ENCODE measurements around the gene IL12RB2.
"Not testable (repeated sequence)": the region's sequence is repeated elsewhere in the genome, so short reads cannot be mapped to it uniquely, and the experiment has no call there.

Gene IL12RB2

DNA sequence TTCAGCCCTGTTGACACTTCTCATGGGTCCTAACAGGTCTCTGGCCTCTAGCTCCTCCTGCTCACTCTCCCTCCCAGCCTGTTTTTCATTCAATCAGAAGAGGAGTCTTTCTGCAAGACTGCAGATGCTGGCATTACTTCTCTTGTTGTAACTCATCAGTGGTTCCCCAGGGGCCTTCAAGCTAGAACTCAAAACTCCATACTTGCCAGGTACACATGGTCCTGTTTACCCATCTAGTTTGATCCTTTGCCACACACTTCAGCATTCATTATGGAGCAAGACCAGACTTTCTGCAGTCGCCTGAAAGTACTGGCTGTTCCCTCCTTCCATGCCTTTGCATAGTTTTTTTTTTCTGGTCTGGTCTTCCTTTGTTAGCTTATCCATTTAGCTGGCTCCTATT, 74.6 kb downstream of the IL12RB2 start:
- H3K4me2 ChIP-seq, result no peak overlapping the region
- peaks cover 46 to 80% (median 58%) of the 10 kb centered on the region in 11 experiments for H3K9me3 ChIP-seq (replicated peaks in 1 of 11)
- peaks cover 66 to 99% (median 97%) of the 10 kb centered on the region in 11 experiments for H3K36me3 ChIP-seq
- no peak overlapping the region for H3K27ac ChIP-seq
- no peaks in the 10 kb centered on the region for H3K27me3 ChIP-seq
- H3K9ac ChIP-seq, result no peak overlapping the region
- H3K4me1 ChIP-seq, result no peaks in the 10 kb centered on the region
- no peaks in the 10 kb centered on the region for H4K20me1 ChIP-seq
- no peak overlapping the region for H3K4me3 ChIP-seq
- TF ChIP-seq Cebpa-rat (IDR thresholded peaks at IDR 0.05), result no peak

DNA sequence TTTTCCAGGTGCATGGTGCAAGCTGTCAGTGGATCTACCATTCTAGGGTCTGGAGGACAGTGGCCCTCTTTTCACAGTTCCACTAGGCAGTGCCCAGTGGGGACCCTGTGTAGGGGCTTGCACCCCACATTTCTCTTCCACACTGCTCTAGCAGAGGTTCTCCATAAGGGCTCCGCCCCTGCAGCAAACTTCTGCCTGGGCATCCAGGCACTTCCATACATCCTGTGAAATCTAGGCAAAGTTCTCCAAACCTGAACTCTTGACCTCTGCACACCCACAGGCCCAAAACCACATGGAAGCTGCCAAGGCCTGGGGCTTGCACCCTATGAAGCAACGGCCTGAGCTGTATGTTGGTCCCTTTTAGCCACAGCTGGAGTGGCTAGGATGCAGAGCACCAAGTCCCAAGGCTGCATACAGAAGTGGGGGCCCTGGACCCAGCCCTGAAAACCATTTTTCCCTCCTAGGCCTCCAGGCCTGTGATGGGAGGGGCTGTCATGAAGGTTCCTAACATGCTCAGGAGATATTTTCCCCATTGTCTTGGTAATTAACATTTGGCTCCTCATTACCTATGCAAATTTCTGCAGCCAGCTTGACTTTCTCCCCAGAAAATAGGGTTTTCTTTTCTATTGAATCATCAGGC, 76.4 kb downstream of the IL12RB2 start:
- H3K27ac ChIP-seq, result no peak overlapping the region
- H4K20me1 ChIP-seq, result no peaks in the 10 kb centered on the region
- H3K27me3 ChIP-seq, result no peaks in the 10 kb centered on the region
- no peak for TF ChIP-seq Cebpa-rat (IDR thresholded peaks at IDR 0.05)
- no peak overlapping the region for H3K9ac ChIP-seq
- H3K4me2 ChIP-seq, result no peak overlapping the region
- peak overlapping the region in 6 of 10 experiments; percentile 10 to 42 (median 31); a peak in 5 of 20 replicates for H3K4me3 ChIP-seq
- H3K36me3 ChIP-seq, result peaks cover 64 to 99% (median 96%) of the 10 kb centered on the region in 11 experiments
- H3K9me3 ChIP-seq (replicated peaks in 1 of 11), result peaks cover 46 to 65% (median 58%) of the 10 kb centered on the region in 11 experiments
- H3K4me1 ChIP-seq, result no peaks in the 10 kb centered on the region

DNA sequence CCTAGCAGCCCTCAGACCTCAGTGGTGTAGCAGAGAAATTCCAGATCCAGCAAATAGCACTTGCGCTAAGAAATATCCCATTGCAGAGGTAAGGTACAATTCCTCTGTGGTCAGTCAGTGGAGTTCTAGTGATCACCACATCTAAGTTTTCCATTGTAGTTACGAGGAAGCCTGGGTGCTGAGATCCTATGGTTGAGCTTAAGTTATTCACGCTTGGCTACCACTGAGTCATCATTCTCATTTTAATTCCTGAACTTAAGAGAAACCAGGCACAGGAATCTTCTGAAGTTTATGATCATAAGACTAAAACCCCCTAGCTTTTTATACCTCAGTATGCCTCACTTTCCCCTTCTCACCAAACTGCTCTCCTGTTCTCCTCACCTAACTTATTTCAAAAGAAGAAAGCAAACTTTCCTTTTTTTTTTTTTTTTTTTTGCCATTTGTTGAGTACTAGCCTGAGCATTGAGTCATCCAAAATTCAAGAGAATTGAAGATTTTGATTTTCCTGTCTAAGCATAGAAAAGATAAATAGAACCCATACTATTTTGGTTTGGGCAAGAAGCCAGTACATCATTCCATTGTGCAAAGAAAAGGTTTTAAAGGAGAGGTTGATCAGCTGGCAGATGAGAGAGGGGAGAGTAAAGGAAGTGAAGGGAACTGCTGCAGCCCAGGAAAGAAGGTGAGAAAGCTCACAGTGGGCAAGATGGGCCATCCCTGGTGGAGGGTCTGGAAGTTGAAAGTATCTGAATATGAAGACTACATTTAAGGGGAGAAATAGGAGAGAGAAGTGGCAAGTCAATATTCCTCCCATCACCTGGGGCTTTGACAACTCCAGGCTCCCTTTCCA, 82.6 kb downstream of the IL12RB2 start:
- H3K27ac ChIP-seq, result no peak overlapping the region
- H3K27me3 ChIP-seq, result no peaks in the 10 kb centered on the region
- H3K4me2 ChIP-seq, result peak overlapping the region in 1 of 11 experiments; percentile 1; a peak in 1 of 22 replicates
- no peak overlapping the region for H3K4me3 ChIP-seq
- H3K9ac ChIP-seq, result no peak overlapping the region
- TF ChIP-seq Cebpa-rat (IDR thresholded peaks at IDR 0.05), result no peak
- H3K4me1 ChIP-seq, result peaks cover 0 to 10% (median 0%) of the 10 kb centered on the region in 10 experiments; a peak in 1 of 20 replicates
- H3K9me3 ChIP-seq (replicated peaks in 1 of 11), result peaks cover 2 to 7% (median 4%) of the 10 kb centered on the region in 11 experiments; a peak in 21 of 22 replicates
- H3K36me3 ChIP-seq, result peaks cover 21 to 99% (median 92%) of the 10 kb centered on the region in 11 experiments
- no peaks in the 10 kb centered on the region for H4K20me1 ChIP-seq

DNA sequence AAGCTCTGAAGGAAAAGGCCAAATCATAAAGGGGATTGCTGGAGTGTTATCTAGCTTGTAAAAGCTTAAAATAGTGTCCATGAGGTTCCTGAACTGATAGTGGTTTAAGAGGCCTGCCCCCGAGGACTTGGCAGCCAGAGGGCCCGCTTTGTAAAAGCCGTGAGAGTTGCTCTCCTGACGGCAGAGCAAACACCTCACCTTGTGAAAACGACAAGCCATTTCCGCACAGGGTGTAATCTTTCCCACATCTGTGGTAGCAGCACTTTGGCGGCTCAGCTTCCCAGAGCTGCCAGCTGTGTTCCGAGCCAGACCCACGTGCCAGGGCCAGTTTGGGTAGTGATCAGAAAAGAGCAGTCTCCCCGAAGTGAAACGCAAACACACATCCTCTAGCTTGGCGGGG, 85.6 kb downstream of the IL12RB2 start:
- H3K36me3 ChIP-seq, result peaks cover 19 to 100% (median 94%) of the 10 kb centered on the region in 11 experiments; a peak in 21 of 22 replicates
- no peak overlapping the region for H3K4me3 ChIP-seq
- no peaks in the 10 kb centered on the region for H3K27me3 ChIP-seq
- H3K4me1 ChIP-seq, result peaks cover 0 to 10% (median 0%) of the 10 kb centered on the region in 10 experiments; a peak in 1 of 20 replicates
- TF ChIP-seq Cebpa-rat (IDR thresholded peaks at IDR 0.05), result no peak
- H4K20me1 ChIP-seq, result no peaks in the 10 kb centered on the region
- H3K27ac ChIP-seq, result no peak overlapping the region
- no peaks in the 10 kb centered on the region for H3K9me3 ChIP-seq (replicated peaks in 1 of 11)
- no peak overlapping the region for H3K4me2 ChIP-seq
- H3K9ac ChIP-seq, result no peak overlapping the region

DNA sequence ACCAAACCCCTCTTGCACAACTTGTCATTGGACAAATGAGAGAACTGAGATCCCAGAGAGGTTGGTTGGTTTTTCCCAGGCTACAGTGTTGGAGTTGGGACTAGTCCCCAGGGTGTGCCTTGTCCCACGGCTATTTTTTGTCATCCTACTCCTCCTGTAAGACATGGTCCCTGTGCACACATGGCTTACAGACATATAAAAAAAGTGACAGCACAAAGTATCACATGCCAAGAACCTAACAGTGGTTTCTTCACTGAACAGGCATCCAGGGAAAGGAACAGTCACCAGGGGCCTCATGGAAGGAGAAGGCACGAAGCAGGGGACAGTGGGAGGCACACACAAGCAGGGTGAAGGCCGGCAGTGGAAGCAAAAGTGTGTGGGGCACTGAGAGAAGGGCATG, 86.1 kb downstream of the IL12RB2 start:
- Histone ChIP-seq H4K20me1 (no peaks in the 10 kb centered on the region), H3K9me3 (replicated peaks in 1 of 11) (no peaks in the 10 kb centered on the region), H3K36me3 (peaks cover 19 to 100% (median 94%) of the 10 kb centered on the region in 11 experiments; a peak in 21 of 22 replicates), H3K4me2 (no peak overlapping the region), H3K27ac (no peak overlapping the region), H3K4me3 (no peak overlapping the region), H3K9ac (no peak overlapping the region), H3K4me1 (peaks cover 0 to 10% (median 0%) of the 10 kb centered on the region in 10 experiments; a peak in 1 of 20 replicates), H3K27me3 (no peaks in the 10 kb centered on the region)
- TF ChIP-seq Cebpa-rat (IDR thresholded peaks at IDR 0.05), result no peak

DNA sequence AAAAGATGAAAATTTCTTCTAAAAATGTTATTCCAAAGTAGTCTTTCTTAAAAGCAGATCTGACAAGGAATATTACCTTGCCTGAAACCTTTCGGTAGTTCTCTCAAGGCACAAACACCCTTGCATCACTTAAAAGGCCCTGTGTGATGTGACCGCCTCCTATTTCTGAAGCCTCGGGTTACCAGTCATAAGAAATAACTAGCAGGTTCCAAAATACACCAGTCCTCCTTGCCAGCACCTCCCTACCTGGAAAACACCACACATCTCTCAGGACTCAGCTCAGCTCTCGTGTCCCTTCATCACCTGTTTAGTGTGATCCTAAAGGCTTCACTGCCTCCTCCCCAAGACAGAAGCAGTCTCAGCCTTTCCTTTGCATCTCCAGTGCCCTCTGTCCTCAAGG, 86.9 kb downstream of the IL12RB2 start:
- no peak overlapping the region for H3K27ac ChIP-seq
- peaks cover 20 to 100% (median 93%) of the 10 kb centered on the region in 11 experiments; a peak in 21 of 22 replicates for H3K36me3 ChIP-seq
- H3K4me3 ChIP-seq, result no peak overlapping the region
- H3K4me1 ChIP-seq, result peaks cover 0 to 10% (median 0%) of the 10 kb centered on the region in 10 experiments; a peak in 1 of 20 replicates
- H3K9me3 ChIP-seq (replicated peaks in 1 of 11), result no peaks in the 10 kb centered on the region
- TF ChIP-seq Cebpa-rat (IDR thresholded peaks at IDR 0.05), result no peak
- no peak overlapping the region for H3K4me2 ChIP-seq
- H4K20me1 ChIP-seq, result no peaks in the 10 kb centered on the region
- no peaks in the 10 kb centered on the region for H3K27me3 ChIP-seq
- H3K9ac ChIP-seq, result no peak overlapping the region

DNA sequence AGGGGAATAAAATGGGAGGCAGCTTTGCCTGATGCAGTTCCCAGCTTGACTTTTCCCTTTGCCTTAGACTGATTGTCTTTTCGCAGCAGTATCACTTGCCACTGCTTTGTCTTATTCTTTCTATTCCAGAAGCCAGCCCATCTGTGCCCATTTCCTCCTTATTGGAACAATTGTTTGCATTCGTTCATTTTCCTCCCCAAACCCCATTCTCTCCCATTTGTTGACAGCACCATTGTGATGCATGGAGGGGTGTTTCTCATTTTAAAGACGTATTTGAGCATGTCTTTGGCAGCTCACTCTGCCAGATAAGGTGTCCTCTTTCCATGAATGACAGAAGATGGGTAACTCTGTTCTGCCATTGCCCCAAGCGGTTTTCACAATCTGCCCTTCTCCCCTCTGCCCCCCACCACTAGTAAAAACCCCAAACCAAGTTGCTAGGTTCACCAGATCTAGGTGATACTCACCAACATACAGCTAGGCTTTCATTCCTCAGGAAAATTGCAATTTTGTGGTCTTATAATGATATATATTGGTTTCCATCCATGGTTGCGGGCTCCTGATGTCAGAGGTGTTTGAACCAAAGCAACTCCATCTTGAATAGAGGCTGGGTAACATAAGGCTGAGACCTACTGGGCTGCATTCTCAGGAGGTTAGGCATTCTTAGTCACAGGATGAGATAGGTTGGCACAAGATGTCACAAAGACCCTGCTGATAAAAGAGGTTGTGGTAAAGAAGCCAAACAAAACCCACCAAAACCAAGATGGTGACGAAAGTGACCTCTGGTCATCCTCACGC, 91.7 kb downstream of the IL12RB2 start:
- no peak overlapping the region for H3K27ac ChIP-seq
- H3K4me3 ChIP-seq, result no peak overlapping the region
- no peak for TF ChIP-seq Cebpa-rat (IDR thresholded peaks at IDR 0.05)
- no peak overlapping the region for H3K9ac ChIP-seq
- H3K9me3 ChIP-seq (replicated peaks in 1 of 11), result no peaks in the 10 kb centered on the region
- no peaks in the 10 kb centered on the region for H3K27me3 ChIP-seq
- H3K4me1 ChIP-seq, result no peaks in the 10 kb centered on the region
- H3K36me3 ChIP-seq, result peaks cover 19 to 77% (median 63%) of the 10 kb centered on the region in 11 experiments; a peak in 20 of 22 replicates
- peaks cover 0 to 5% (median 0%) of the 10 kb centered on the region in 11 experiments; a peak in 2 of 22 replicates for H4K20me1 ChIP-seq
- H3K4me2 ChIP-seq, result no peak overlapping the region

DNA sequence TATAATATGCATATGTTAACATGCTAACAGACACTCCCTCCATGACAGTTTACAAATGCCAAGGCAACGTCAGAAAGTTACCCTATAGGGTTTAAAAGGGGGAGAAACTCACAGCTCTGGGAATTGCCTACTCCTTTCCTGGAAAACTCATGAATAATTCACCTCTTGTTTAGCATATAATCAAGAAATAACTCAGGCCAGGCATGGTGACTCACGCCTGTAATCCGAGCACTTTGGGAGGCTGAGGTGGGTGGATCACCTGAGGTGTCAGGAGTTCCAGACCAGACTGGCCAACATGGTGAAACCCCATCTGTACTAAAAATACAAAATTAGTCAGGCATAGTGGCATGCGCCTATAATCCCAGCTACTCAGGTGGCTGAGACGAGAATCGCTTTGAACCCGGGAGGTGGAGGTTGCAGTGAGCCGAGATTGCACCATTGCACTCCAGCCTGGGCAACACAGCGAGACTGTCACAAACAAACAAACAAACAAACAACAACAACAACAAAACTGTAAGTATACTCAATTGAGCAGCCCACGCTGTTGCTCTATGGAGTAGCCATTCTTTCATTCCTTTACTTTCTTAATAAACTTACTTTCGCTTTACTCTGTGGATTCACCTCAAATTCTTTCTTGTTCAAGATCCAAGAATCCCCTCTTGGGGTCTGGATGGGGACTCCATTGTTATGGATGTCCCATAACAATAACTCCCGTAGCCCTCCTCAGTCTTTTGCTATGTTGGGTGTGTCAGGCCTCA, 92.5 kb downstream of the IL12RB2 start:
- not testable (repeated sequence) for H3K4me3 ChIP-seq; H3K27ac ChIP-seq; H3K9ac ChIP-seq; H3K4me2 ChIP-seq; H3K9me3 ChIP-seq (replicated peaks in 1 of 11); H3K4me1 ChIP-seq; H4K20me1 ChIP-seq; H3K27me3 ChIP-seq
- peaks cover 17 to 71% (median 58%) of the 10 kb centered on the region in 11 experiments; a peak in 20 of 22 replicates for H3K36me3 ChIP-seq
